ENCODE data around the gene TMIGD3.

TMIGD3 gene

GRCh38 chr1:111507411-111508201, 4.2 kb upstream of the TMIGD3 start:
- H3K4me3 ChIP-seq (ENCODE audit: control insufficient read depth, low read depth, low read length), result peak overlapping the region; percentile 15
- DNase-seq (ENCODE audit: low read depth), result peak; percentile 48
- TF ChIP-seq CTCF (IDR thresholded peaks at IDR 0.05; ENCODE audit: control insufficient read depth, insufficient read depth, low read depth, low read length, missing control alignments), result peak; percentile 33

- DNase-seq (ENCODE audit: low read depth), result no peak
- TF ChIP-seq CTCF (IDR thresholded peaks at IDR 0.05; ENCODE audit: control insufficient read depth, insufficient read depth, low read depth, low read length, missing control alignments), result no peak
- no peak overlapping the region for H3K4me3 ChIP-seq (ENCODE audit: control insufficient read depth, low read depth, low read length)
These were observed 3.1 kb upstream of the TMIGD3 start for GRCh38 chr1:111506561-111506960.

GRCh38 chr1:111505641-111506119, 2.2 kb upstream of the TMIGD3 start:
- TF ChIP-seq CTCF (IDR thresholded peaks at IDR 0.05; ENCODE audit: control insufficient read depth, insufficient read depth, low read depth, low read length, missing control alignments), result no peak
- no peak for DNase-seq (ENCODE audit: low read depth)
- H3K4me3 ChIP-seq (ENCODE audit: control insufficient read depth, low read depth, low read length), result no peak overlapping the region

DNA sequence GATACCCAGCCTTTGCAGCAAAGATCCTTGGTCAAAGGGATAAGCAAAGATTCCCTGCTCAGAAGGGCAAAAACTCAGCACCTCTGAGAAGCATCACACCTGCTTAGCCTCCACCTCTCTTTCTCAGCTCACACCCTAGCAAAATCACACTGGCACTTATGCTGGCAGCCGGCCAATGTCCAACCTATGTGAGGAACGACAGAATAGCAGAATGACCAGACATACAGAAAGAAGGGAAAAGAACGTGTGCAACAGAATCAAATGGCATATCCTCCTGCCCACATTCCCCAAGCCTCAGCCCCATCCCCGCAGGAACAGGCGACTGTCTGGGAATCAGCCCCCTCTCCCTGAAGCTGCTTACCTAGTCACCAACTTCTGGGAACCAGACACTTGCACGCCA, 664 bp upstream of the TMIGD3 start:
- no peak for DNase-seq (ENCODE audit: low read depth)
- no peak for TF ChIP-seq CTCF (IDR thresholded peaks at IDR 0.05; ENCODE audit: control insufficient read depth, insufficient read depth, low read depth, low read length, missing control alignments)
- H3K4me3 ChIP-seq (ENCODE audit: control insufficient read depth, low read depth, low read length), result no peak overlapping the region

DNA sequence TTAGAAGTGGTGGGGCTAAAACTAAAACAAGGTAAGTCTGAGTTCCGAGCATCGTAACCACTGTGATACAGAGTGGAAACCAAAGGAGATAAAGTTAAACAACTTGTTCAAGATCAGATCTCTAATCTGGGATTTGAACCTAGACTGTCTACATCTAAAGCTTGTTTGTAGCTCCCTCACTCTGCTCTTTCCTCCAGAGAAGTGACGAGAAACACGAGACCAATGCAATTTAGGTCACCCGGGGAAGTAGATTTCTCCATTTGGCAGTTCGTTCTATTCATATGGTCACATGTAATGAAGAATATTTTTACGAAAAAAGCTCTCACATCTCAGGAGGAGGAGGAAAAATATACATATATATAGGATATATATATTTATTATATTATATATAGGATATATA, 1.8 kb downstream of the TMIGD3 start:
- H3K4me3 ChIP-seq (ENCODE audit: control insufficient read depth, low read depth, low read length), result no peak overlapping the region
- TF ChIP-seq CTCF (IDR thresholded peaks at IDR 0.05; ENCODE audit: control insufficient read depth, insufficient read depth, low read depth, low read length, missing control alignments), result no peak
- DNase-seq (ENCODE audit: low read depth), result no peak

- TF ChIP-seq CTCF (IDR thresholded peaks at IDR 0.05; ENCODE audit: control insufficient read depth, insufficient read depth, low read depth, low read length, missing control alignments), result no peak
- H3K4me3 ChIP-seq (ENCODE audit: control insufficient read depth, low read depth, low read length), result no peak overlapping the region
- no peak for DNase-seq (ENCODE audit: low read depth)
These were observed 4.2 kb downstream of the TMIGD3 start for GRCh38 chr1:111499026-111499785.

Data from AG09309 (cell line).